BE2C (cell line): ENCODE measurements around the gene WNT16.

Experiments used
- DNase-seq: peaks from one replicate; pipeline ENCODE4 v3.0.0-alpha.2; 2020
- H3K27me3 ChIP-seq: fragments of 250-450 bp; sonication (Bioruptor Pico); 2 replicates; pipeline ENCODE4 v1.5.1; 2020; ENCODE audit warnings: mild to moderate bottlenecking
- H3K36me3 ChIP-seq: fragments of 250-450 bp; sonication (Bioruptor Pico); 2 replicates; pipeline ENCODE4 v1.5.1; 2020; ENCODE audit warnings: mild to moderate bottlenecking
- H3K4me1 ChIP-seq: fragments of 250-450 bp; sonication (Bioruptor Pico); 2 replicates; pipeline ENCODE4 v1.5.1; 2020
- H3K4me3 ChIP-seq: 2 replicates; pipeline ENCODE4 v1.5.1; 2011; ENCODE audit warnings: low read depth, low read length
- H3K9me3 ChIP-seq: fragments of 250-450 bp; sonication (Bioruptor Pico); 2 replicates; pipeline ENCODE4 v1.5.1; 2020
- TF ChIP-seq, protein P1 (sequence below): IDR thresholded peaks from 2 replicates; pipeline ENCODE4 v1.5.1; 2012; ENCODE audit warnings: mild to moderate bottlenecking, low read depth, low read length

WNT16 gene

GRCh38 chr7:121376979-121377378, 48.2 kb downstream of the WNT16 start:
- no peaks in the 10 kb centered on the region for H3K27me3 ChIP-seq
- peaks cover 43% of the 10 kb centered on the region for H3K36me3 ChIP-seq
- H3K9me3 ChIP-seq: no peaks in the 10 kb centered on the region
- no peaks in the 10 kb centered on the region; the same call in 1 of the 2 replicates for H3K4me1 ChIP-seq
- DNase-seq: no peak
- TF ChIP-seq, protein P1, sequence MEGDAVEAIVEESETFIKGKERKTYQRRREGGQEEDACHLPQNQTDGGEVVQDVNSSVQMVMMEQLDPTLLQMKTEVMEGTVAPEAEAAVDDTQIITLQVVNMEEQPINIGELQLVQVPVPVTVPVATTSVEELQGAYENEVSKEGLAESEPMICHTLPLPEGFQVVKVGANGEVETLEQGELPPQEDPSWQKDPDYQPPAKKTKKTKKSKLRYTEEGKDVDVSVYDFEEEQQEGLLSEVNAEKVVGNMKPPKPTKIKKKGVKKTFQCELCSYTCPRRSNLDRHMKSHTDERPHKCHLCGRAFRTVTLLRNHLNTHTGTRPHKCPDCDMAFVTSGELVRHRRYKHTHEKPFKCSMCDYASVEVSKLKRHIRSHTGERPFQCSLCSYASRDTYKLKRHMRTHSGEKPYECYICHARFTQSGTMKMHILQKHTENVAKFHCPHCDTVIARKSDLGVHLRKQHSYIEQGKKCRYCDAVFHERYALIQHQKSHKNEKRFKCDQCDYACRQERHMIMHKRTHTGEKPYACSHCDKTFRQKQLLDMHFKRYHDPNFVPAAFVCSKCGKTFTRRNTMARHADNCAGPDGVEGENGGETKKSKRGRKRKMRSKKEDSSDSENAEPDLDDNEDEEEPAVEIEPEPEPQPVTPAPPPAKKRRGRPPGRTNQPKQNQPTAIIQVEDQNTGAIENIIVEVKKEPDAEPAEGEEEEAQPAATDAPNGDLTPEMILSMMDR: no peak
- no peak overlapping the region for H3K4me3 ChIP-seq

- TF ChIP-seq, protein P1: no peak
- Histone ChIP-seq H3K9me3 (no peaks in the 10 kb centered on the region), H3K4me1 (no peaks in the 10 kb centered on the region; the same call in 1 of the 2 replicates), H3K27me3 (no peaks in the 10 kb centered on the region), H3K36me3 (peaks cover 29% of the 10 kb centered on the region), H3K4me3 (no peak overlapping the region)
- no peak for DNase-seq
Measured at GRCh38 chr7:121379930-121380329, 51.1 kb downstream of the WNT16 start.

DNA sequence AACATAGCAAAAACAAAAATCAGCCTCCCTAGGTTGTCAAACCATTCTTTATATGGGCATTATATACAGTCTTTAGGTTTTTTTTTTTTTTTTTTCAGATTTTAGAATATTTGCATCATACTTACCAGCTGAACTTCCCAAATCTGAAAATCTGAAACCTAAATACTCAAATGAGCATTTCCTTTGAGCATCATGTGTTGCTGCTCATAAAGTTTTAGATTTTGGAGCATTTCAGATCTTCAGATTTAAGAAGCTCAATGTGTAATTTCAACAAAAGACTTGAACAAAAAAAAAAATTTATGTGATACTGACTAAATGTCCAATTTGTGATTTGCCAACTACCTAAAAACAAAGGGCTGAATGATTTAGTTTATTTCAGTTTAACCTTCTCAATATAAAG, 53.7 kb downstream of the WNT16 start:
- Histone ChIP-seq H3K4me1 (no peaks in the 10 kb centered on the region; the same call in 1 of the 2 replicates), H3K36me3 (peaks cover 7% of the 10 kb centered on the region), H3K4me3 (no peak overlapping the region), H3K27me3 (no peaks in the 10 kb centered on the region), H3K9me3 (no peaks in the 10 kb centered on the region)
- no peak for DNase-seq
- TF ChIP-seq, protein P1: no peak

DNA sequence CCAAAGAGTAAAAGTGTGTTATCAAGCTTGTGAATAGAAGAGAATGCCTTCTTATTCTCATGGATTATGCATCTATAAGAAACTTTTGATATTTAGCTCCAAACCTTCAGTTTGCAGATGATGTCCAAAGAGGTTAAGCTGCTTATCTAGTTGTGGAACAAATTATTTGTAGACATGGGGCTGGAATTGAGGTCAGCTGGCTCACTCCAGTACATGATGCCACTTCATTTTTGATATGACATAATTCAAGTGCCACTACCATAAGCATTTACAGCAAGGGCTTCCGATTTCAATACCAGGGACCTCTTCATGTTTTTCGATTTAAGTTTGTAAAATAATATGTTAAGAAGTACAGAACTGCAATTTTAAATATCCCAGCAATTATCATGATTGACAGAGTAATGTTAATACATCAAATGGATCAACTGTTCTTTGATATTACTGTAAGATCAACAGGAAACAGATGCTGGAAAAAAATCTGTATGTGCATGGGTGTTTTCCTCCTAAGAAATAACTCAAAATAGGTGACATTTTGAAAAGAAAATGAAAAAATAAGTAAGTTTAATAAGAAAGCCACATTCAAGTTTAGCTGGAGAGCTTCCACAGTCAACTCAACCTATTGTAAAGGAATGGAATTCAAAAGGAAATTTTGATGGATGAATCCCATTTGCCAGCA, 54.6 kb downstream of the WNT16 start:
- Histone ChIP-seq H3K4me3 (no peak overlapping the region), H3K9me3 (no peaks in the 10 kb centered on the region), H3K4me1 (no peaks in the 10 kb centered on the region; the same call in 1 of the 2 replicates), H3K36me3 (0 out of 2 replicates have a peak, but pooled peaks cover 3% of the 10 kb centered on the region), H3K27me3 (no peaks in the 10 kb centered on the region)
- TF ChIP-seq, protein P1: no peak
- no peak for DNase-seq

- DNase-seq: no peak
- TF ChIP-seq, protein P1: no peak
- no peak overlapping the region for H3K4me3 ChIP-seq
- no peaks in the 10 kb centered on the region for H3K9me3 ChIP-seq
- no peaks in the 10 kb centered on the region; the same call in 1 of the 2 replicates for H3K4me1 ChIP-seq
- H3K27me3 ChIP-seq: no peaks in the 10 kb centered on the region
- 0 out of 2 replicates have a peak, but pooled peaks cover 3% of the 10 kb centered on the region for H3K36me3 ChIP-seq
Measured at GRCh38 chr7:121384265-121384664, 55.5 kb downstream of the WNT16 start.

DNA sequence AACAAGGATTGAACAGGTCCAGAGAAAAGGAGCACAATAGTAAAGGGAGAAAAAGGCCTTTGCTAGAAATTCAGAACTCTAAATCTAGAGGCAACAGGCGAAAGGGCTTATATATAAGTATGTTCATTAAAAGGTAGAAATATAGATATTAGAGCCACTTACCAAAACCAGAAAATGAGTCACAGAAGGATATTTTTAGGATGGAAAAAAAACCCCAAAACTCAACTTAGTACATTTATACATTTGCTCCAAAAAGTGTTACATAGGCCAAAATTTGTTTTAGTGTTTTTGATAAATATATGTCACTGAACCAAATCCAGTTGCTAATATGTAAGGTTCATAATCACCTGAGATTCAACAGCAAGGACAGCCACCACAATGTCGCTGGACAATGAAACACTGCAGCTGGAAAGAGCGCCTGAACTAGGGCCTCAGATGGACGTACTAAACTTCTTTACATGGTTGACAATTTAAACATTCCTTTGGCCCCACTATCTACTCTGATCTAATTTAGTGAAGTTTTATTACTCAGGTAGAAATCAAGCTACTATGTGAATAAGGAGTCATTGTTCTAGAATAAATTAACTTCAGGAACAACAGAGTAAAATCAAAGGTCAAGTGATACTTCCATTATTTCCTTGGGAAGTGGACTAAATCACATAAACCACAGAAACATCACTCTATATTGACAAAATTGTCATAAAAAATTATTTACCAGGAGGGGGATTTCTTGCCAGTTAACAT, 56.4 kb downstream of the WNT16 start:
- Histone ChIP-seq H3K9me3 (no peaks in the 10 kb centered on the region), H3K36me3 (0 out of 2 replicates have a peak, but pooled peaks cover 3% of the 10 kb centered on the region), H3K27me3 (no peaks in the 10 kb centered on the region), H3K4me3 (no peak overlapping the region), H3K4me1 (no peaks in the 10 kb centered on the region; the same call in 1 of the 2 replicates)
- TF ChIP-seq, protein P1: no peak
- no peak for DNase-seq
